T-helper 1 cell treated with Interleukin-12 subunit alpha and Interleukin-12 subunit beta and Interleukin-4 antibody, amounts not matched to agents 30 μg/mL and 1 μg/mL, for 36 hours (primary cell): Measurements from ENCODE around the gene BMPR2.

ENCODE experiments used
- H3K27ac Mint-ChIP-seq: one replicate; pipeline ENCODE4 v1.8.0; 2021; ENCODE audit warnings: mild to moderate bottlenecking, mixed read lengths
- H3K27me3 Mint-ChIP-seq: one replicate; pipeline ENCODE4 v1.8.0; 2021; ENCODE audit warnings: low read depth, mixed read lengths
- H3K36me3 Mint-ChIP-seq: one replicate; pipeline ENCODE4 v1.8.0; 2021; ENCODE audit warnings: low read depth, mixed read lengths
- H3K4me1 Mint-ChIP-seq: one replicate; pipeline ENCODE4 v1.8.0; 2021; ENCODE audit warnings: low read depth, mixed read lengths
- H3K4me3 Mint-ChIP-seq: one replicate; pipeline ENCODE4 v1.8.0; 2021; ENCODE audit warnings: mild to moderate bottlenecking, moderate library complexity, mixed read lengths
- H3K9me3 Mint-ChIP-seq: one replicate; pipeline ENCODE4 v1.8.0; 2021; ENCODE audit warnings: mixed read lengths

The BMPR2 gene

GRCh38 chr2:202604699-202605098 lies 228.6 kb downstream of the BMPR2 start:
- H3K36me3 Mint-ChIP-seq: no peaks in the 10 kb centered on the region
- H3K4me1 Mint-ChIP-seq: peaks cover 2% of the 10 kb centered on the region
- no peak overlapping the region for H3K4me3 Mint-ChIP-seq
- H3K27me3 Mint-ChIP-seq: no peaks in the 10 kb centered on the region
- no peaks in the 10 kb centered on the region for H3K9me3 Mint-ChIP-seq
- H3K27ac Mint-ChIP-seq: no peak overlapping the region

GRCh38 chr2:202605174-202605573 lies 229.0 kb downstream of the BMPR2 start:
- no peaks in the 10 kb centered on the region for H3K36me3 Mint-ChIP-seq
- H3K27me3 Mint-ChIP-seq: no peaks in the 10 kb centered on the region
- no peak overlapping the region for H3K27ac Mint-ChIP-seq
- H3K4me1 Mint-ChIP-seq: peaks cover 3% of the 10 kb centered on the region
- H3K9me3 Mint-ChIP-seq: no peaks in the 10 kb centered on the region
- H3K4me3 Mint-ChIP-seq: no peak overlapping the region

- no peak overlapping the region for H3K27ac Mint-ChIP-seq
- H3K4me3 Mint-ChIP-seq: no peak overlapping the region
- no peaks in the 10 kb centered on the region for H3K27me3 Mint-ChIP-seq
Observed at GRCh38 chr2:202608142-202608852, 232.2 kb downstream of the BMPR2 start.

GRCh38 chr2:202609381-202610145 lies 233.4 kb downstream of the BMPR2 start:
- Mint-ChIP-seq H3K4me3 (no peak overlapping the region), H3K27ac (no peak overlapping the region), H3K27me3 (no peaks in the 10 kb centered on the region), H3K36me3 (no peaks in the 10 kb centered on the region), H3K9me3 (no peaks in the 10 kb centered on the region), H3K4me1 (peaks cover 3% of the 10 kb centered on the region)

More at GRCh38 chr2:202608142-202608852, 232.2 kb downstream of the BMPR2 start:
- H3K36me3 Mint-ChIP-seq: no peaks in the 10 kb centered on the region
- no peaks in the 10 kb centered on the region for H3K9me3 Mint-ChIP-seq
- H3K4me1 Mint-ChIP-seq: peaks cover 3% of the 10 kb centered on the region

GRCh38 chr2:202610380-202610779 lies 234.3 kb downstream of the BMPR2 start:
- Mint-ChIP-seq H3K27ac (no peak overlapping the region), H3K27me3 (no peaks in the 10 kb centered on the region), H3K36me3 (no peaks in the 10 kb centered on the region), H3K9me3 (no peaks in the 10 kb centered on the region), H3K4me3 (no peak overlapping the region), H3K4me1 (peaks cover 3% of the 10 kb centered on the region)

- Mint-ChIP-seq H3K27ac (no peak overlapping the region), H3K27me3 (no peaks in the 10 kb centered on the region), H3K9me3 (no peaks in the 10 kb centered on the region), H3K4me1 (peaks cover 3% of the 10 kb centered on the region), H3K36me3 (no peaks in the 10 kb centered on the region), H3K4me3 (no peak overlapping the region)
Observed at GRCh38 chr2:202612145-202612544, 236.0 kb downstream of the BMPR2 start.

- no peaks in the 10 kb centered on the region for H3K27me3 Mint-ChIP-seq
- no peaks in the 10 kb centered on the region for H3K9me3 Mint-ChIP-seq
- no peaks in the 10 kb centered on the region for H3K36me3 Mint-ChIP-seq
- H3K27ac Mint-ChIP-seq: no peak overlapping the region
- no peak overlapping the region for H3K4me3 Mint-ChIP-seq
- peaks cover 3% of the 10 kb centered on the region for H3K4me1 Mint-ChIP-seq
Observed at GRCh38 chr2:202613479-202613878, 237.4 kb downstream of the BMPR2 start.
